22Rv1 (cell line): Measurements from ENCODE around the gene CNGB1.

ENCODE experiments used
- H3K27ac ChIP-seq: fragments of 450-650 bp; 2 replicates; pipeline ENCODE4 v1.5.1; 2017
- ZFX ChIP-seq: fragments of 450-650 bp; IDR thresholded peaks from 2 replicates; pipeline ENCODE4 v1.6.1; 2017; ENCODE audit warnings: antibody characterized with exemption, borderline replicate concordance
- TF ChIP-seq, protein P1 (sequence below): fragments of 450-650 bp; IDR thresholded peaks from 2 replicates; pipeline ENCODE4 v1.5.1; 2017; ENCODE audit warnings: mild to moderate bottlenecking

Gene CNGB1

DNA sequence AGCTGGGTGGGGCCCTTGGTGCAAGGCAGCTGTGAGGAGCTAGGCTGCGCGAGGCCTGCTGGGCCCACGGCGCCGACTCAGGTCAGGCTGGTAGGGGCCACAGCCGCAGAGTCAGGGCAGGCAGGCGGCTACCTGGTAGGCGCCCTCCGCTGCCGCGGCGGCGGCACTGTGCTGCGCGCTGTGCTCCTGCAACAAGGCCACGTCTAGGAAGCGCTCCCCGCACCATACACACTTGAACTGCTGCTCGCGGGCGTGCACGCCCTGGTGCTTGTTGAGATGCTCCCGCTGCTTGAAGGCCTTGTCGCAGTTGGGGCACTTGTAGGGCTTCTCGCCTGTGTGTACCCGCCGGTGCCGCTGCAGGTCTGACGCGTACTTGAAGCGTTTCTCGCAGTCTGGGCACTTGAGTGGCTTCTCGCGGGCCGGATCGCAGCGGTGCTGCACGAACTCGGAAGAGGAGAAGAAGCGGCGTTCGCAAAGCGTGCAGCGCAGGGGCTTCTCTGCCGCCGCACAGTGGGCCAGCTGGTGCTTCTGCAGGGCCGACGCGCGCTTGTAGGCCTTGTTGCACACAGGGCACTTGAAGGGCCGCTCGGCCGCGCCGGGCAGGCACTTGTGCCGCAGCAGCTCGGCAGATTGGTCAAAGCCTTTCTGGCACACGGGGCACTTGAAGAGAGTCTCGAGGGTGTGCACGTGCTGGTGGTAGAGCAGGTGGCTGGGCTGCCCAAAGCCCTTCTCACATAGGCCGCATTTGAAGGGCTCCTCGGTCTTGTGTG lies 25.7 kb upstream of the CNGB1 start:
- no peak for TF ChIP-seq ZFX
- TF ChIP-seq, protein P1, sequence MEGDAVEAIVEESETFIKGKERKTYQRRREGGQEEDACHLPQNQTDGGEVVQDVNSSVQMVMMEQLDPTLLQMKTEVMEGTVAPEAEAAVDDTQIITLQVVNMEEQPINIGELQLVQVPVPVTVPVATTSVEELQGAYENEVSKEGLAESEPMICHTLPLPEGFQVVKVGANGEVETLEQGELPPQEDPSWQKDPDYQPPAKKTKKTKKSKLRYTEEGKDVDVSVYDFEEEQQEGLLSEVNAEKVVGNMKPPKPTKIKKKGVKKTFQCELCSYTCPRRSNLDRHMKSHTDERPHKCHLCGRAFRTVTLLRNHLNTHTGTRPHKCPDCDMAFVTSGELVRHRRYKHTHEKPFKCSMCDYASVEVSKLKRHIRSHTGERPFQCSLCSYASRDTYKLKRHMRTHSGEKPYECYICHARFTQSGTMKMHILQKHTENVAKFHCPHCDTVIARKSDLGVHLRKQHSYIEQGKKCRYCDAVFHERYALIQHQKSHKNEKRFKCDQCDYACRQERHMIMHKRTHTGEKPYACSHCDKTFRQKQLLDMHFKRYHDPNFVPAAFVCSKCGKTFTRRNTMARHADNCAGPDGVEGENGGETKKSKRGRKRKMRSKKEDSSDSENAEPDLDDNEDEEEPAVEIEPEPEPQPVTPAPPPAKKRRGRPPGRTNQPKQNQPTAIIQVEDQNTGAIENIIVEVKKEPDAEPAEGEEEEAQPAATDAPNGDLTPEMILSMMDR, result no peak
- H3K27ac ChIP-seq, result no peak overlapping the region

DNA sequence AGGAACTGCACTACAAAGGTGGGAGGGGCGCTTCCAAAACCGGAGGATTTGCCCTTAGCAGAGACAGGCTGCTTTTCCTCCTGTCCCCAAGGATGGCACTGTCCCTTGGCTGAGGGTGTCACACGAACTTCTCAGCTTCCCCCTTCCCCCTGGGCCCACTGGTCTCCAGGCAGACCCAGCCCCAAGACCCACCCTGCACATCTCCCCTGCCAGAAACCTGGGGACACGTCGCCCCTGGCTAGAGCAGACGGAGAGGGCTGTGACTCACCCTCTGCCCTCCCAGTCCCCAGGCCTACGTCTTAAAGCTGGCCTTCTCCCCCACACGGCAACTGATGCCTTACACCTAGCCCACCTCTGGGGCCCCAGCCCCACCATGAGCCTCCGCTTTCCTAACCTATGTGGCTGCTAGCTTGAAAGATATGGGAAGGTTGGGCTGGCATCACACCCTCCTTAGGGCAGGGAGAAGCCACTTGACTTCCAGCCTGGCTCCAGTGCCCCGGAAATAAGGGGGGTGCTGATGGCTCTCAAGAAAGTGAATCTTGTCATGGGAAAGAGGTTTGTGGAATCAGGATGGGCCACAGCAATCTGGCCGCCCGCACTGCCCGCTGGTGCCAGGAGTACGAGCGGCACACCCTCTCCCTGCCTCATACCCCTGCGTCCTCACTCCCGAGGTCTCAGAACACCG lies 24.9 kb upstream of the CNGB1 start:
- no peak overlapping the region for H3K27ac ChIP-seq
- TF ChIP-seq, protein P1, result no peak
- no peak for TF ChIP-seq ZFX

DNA sequence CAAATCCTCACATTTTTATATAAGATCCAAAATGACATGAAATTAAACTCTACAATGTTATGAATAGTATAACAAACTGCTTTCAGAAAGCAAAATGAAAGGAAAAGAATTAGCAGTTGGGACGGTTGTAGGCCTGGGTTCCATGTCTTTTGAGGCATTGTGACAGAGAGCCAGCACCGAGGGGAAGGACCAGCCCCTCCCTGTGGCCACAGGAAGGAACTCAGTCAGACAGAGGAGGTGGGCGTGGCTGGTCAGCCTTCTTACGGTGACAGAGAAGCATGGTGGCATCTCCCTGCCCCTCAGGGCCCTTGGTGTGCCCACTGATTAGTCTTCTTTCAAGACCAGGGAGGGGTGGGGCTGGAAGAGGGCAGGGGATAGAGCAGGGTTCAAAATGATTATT lies 23.9 kb upstream of the CNGB1 start:
- TF ChIP-seq, protein P1, result peak; percentile 71
- TF ChIP-seq ZFX, result no peak
- H3K27ac ChIP-seq, result no peak overlapping the region

DNA sequence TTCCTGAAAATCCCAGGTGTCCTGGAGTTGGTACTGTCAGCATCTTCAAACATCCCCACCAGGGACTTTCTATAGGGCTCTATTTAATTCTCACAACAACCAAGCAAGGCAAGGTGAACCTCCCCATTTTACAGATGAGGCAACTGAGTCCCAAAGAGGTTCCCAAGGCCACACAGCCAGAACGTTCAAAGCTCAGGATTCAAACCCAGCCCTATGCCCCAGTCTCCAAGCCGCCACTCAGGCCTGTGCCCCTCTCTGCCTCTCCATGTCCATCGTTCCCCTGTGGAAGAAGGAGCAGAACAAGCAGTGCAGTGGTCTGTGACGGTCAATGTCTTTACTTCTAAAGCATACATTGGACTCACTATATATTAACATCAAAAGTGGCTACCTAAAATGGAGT lies 23.4 kb upstream of the CNGB1 start:
- no peak for TF ChIP-seq ZFX
- TF ChIP-seq, protein P1, result no peak
- H3K27ac ChIP-seq, result no peak overlapping the region

DNA sequence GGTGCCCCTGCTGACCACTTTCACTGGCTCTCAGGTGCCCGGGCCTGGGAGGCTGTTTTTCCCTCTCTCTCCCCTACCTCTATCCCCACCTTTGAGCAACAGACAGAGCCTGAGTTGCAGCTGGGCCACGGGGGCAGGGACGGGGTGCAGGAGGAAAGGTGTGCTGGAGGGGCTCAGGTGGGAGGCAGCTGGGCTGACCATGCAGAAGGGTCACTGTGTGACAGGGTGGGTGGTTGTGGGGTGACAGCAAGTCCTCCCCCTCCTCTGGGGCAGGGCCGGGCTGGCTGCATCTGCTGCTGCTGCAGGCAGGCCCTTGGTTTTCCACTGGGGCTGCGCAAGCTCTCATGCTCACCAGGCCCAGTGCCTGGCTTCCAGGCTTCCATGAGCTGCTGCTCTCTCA lies 23.0 kb upstream of the CNGB1 start:
- no peak overlapping the region for H3K27ac ChIP-seq
- TF ChIP-seq ZFX, result no peak
- TF ChIP-seq, protein P1, result no peak

DNA sequence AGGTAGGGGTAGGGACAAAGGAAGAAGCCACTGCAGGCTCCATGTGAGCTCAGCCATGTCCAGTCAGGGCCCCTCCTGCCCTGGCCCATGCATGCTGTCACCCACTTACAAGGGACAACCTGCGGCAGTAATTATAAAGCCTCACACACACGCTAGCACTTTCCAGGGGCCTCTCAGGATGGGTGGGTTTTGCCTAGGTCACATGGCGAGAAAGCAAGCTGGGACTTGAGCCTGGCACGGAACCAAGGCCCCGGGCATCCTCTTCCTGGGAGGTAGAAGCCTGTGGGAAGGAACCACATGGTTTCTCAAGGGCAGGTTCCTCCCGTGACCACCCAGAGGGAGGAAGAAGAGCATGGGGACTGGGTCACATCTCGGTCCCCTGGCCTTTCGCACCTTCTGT lies 22.5 kb upstream of the CNGB1 start:
- H3K27ac ChIP-seq, result no peak overlapping the region
- TF ChIP-seq ZFX, result no peak
- TF ChIP-seq, protein P1, result no peak

DNA sequence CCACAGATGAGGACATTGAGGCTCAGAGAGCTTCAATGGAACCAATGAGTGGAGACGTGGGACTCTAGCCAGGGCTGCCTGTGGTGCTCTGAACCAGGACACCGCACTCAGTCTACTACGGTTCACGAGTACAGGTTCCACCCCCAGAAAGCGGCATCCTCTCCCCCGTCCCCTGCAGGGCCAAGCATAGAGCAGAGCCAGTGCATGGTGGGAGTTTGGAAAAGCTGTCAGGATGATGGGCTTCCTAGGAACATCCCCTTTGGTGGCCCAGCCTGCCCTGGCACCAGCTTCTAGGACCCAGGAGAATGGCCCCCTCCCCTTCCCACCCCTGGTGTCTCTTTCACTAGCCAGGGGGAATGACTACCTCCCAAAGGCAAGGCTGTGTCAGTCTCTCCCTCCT lies 21.2 kb upstream of the CNGB1 start:
- TF ChIP-seq, protein P1, result no peak
- no peak for TF ChIP-seq ZFX
- H3K27ac ChIP-seq, result no peak overlapping the region
